Measurements from ENCODE around the gene PARK7. TPM values are rescaled to one million over a fixed set of nuclear protein-coding genes. Genes with fewer than 3 reads are reported as not detected.

Gene PARK7
- total RNA-seq, 8 experiments from 2014 or later, result 305 to 482 (median 382) TPM

Other genes starting within 250 kb of the PARK7 start
- 100 to 1,000 TPM in 1 of 8 experiments, 10 to 100 TPM in 7; 24.0 to 114 (median 52.2) TPM for gene VAMP3, start 190.4 kb upstream of the PARK7 start, total RNA-seq
- 1 to 10 TPM; 2.8 to 9.6 (median 3.8) TPM for gene PER3, start 177.4 kb upstream of the PARK7 start, total RNA-seq
- gene UTS2, start 108.6 kb upstream of the PARK7 start, total RNA-seq, result 100 to 1,000 TPM in 1 of 8 experiments, 1 to 10 TPM in 2, under 1 TPM in 2, not detected in 3; 0.56 to 113 (median 1.2) TPM
- 10 to 100 TPM in 1 of 8 experiments, 1 to 10 TPM in 2, under 1 TPM in 5; 0.05 to 15.5 (median 0.50) TPM for gene TNFRSF9, start 20.9 kb upstream of the PARK7 start, total RNA-seq
- 10 to 100 TPM in 6 of 8 experiments, 1 to 10 TPM in 2; 7.2 to 63.4 (median 41.7) TPM for gene ERRFI1, start 64.6 kb downstream of the PARK7 start, total RNA-seq

Data from motor neuron (in vitro differentiated cells).